Lower lobe of right lung (tissue), 2 donors: ENCODE data around the gene NRIP2. TPM values are rescaled to one million over a fixed set of nuclear protein-coding genes. Genes with fewer than 3 reads are reported as not detected.

Experiments used
- ATAC-seq, 2 donors: fragments of 200-7000 bp; cut with Tn5 transposase; one replicate each; pipeline ENCODE4 v1.9.1; 2020 to 2022; ENCODE audit warnings: mild to moderate bottlenecking in 2 of 2, moderate library complexity in 2 of 2
- DNase-seq: peaks from one replicate; pipeline ENCODE4 v3.0.0-alpha.2; 2020
- H3K27ac ChIP-seq: fragments of 200-600 bp; one replicate; pipeline ENCODE4 v1.8.0; 2022
- H3K27me3 ChIP-seq: fragments of 200-600 bp; one replicate; pipeline ENCODE4 v1.8.0; 2022; ENCODE audit warnings: low read depth
- H3K36me3 ChIP-seq: fragments of 200-600 bp; one replicate; pipeline ENCODE4 v1.8.0; 2022; ENCODE audit warnings: mild to moderate bottlenecking
- H3K4me1 ChIP-seq: fragments of 200-600 bp; one replicate; pipeline ENCODE4 v1.8.0; 2022
- H3K4me3 ChIP-seq: fragments of 200-600 bp; one replicate; pipeline ENCODE4 v1.8.0; 2022; ENCODE audit warnings: mild to moderate bottlenecking
- H3K9me3 ChIP-seq: fragments of 200-600 bp; one replicate; pipeline ENCODE4 v1.8.0; 2022
- CTCF ChIP-seq: fragments of 200-600 bp; IDR thresholded peaks from one replicate; pipeline ENCODE4 v1.8.0; 2022; ENCODE audit warnings: antibody characterized with exemption, mild to moderate bottlenecking
- intact Hi-C: fragments of 100-400 bp; cut with DNase I; formaldehyde crosslinking; loops from one replicate; pipeline ENCODE4 v1.11.0; 2022
- total RNA-seq: library from RNA; stranded (reverse); fragmentation: NEBNext Ultra II Directional; extraction: Animal tissue kit (Norgen Biotek cat#: 25700); gene quantifications from one replicate; pipeline ENCODE4 v1.2.1, GENCODE V29; 2021
- donor health status: DM: no; HTN: yes; CAD: no; lungs with severe emphysema.

Gene NRIP2
- total RNA-seq, 1 donor from 2014 or later = 0.77 TPM

- intact Hi-C loops = no loop called here
- TF ChIP-seq CTCF = no peak
- no peak overlapping the region for H3K27ac ChIP-seq
- no peak for DNase-seq
- no peak overlapping the region for H3K4me3 ChIP-seq
- no peaks in the 10 kb centered on the region for H3K27me3 ChIP-seq
- no peaks in the 10 kb centered on the region for H3K9me3 ChIP-seq
- peaks cover 7% of the 10 kb centered on the region for H3K4me1 ChIP-seq
- no peak for ATAC-seq
- H3K36me3 ChIP-seq = peaks cover 33% of the 10 kb centered on the region
Observed at GRCh38 chr12:2833810-2834209, 1.0 kb downstream of the NRIP2 start.

GRCh38 chr12:2833327-2833726 lies 1.5 kb downstream of the NRIP2 start:
- Histone ChIP-seq H3K4me3 (no peak overlapping the region), H3K27me3 (no peaks in the 10 kb centered on the region), H3K27ac (no peak overlapping the region), H3K36me3 (peaks cover 33% of the 10 kb centered on the region), H3K9me3 (no peaks in the 10 kb centered on the region), H3K4me1 (peaks cover 7% of the 10 kb centered on the region)
- no peak for TF ChIP-seq CTCF
- ATAC-seq = no peak
- intact Hi-C loops = no loop called here
- DNase-seq = no peak

- Histone ChIP-seq H3K27me3 (no peaks in the 10 kb centered on the region), H3K9me3 (no peaks in the 10 kb centered on the region), H3K36me3 (peaks cover 37% of the 10 kb centered on the region), H3K4me3 (no peak overlapping the region), H3K4me1 (peaks cover 7% of the 10 kb centered on the region), H3K27ac (no peak overlapping the region)
- intact Hi-C loops = no loop called here
- ATAC-seq (no peak), DNase-seq (no peak)
- no peak for TF ChIP-seq CTCF
Observed at GRCh38 chr12:2832550-2833127, 2.2 kb downstream of the NRIP2 start.

- Histone ChIP-seq H3K4me3 (no peak overlapping the region), H3K27me3 (no peaks in the 10 kb centered on the region), H3K9me3 (no peaks in the 10 kb centered on the region), H3K4me1 (peaks cover 2% of the 10 kb centered on the region), H3K36me3 (peaks cover 70% of the 10 kb centered on the region), H3K27ac (no peak overlapping the region)
- ATAC-seq (no peak), DNase-seq (no peak)
- intact Hi-C loops = no loop called here
- TF ChIP-seq CTCF = no peak
Observed at GRCh38 chr12:2829275-2829674, 5.6 kb downstream of the NRIP2 start.

GRCh38 chr12:2826721-2827515 lies 7.9 kb downstream of the NRIP2 start:
- Histone ChIP-seq H3K9me3 (no peaks in the 10 kb centered on the region), H3K4me1 (no peaks in the 10 kb centered on the region), H3K27me3 (no peaks in the 10 kb centered on the region), H3K4me3 (no peak overlapping the region), H3K36me3 (peaks cover 94% of the 10 kb centered on the region), H3K27ac (no peak overlapping the region)
- intact Hi-C loops = no loop called here
- no peak for DNase-seq
- no peak for TF ChIP-seq CTCF
- no peak for ATAC-seq
